CD4-positive, alpha-beta T cell (primary cell): Measurements from ENCODE around the gene HDAC9. TPM values are rescaled to one million over a fixed set of nuclear protein-coding genes. Genes with fewer than 3 reads are reported as not detected.

ENCODE experiments used
- ATAC-seq: fragments of 200-7000 bp; cut with Tn5 transposase; one replicate; pipeline ENCODE4 v1.10.0; 2022; ENCODE audit warnings: mild to moderate bottlenecking; ENCODE audit not compliant: poor library complexity
- CTCF ChIA-PET: fragments of 350-600 bp; sonication (Branson Sonifier 250); formaldehyde crosslinking; loops from one replicate; lab custom pipeline; 2021; ENCODE audit warnings: antibody characterized with exemption, inconsistent platforms; lab: Charles Lee
- POLR2A ChIA-PET: fragments of 350-600 bp; sonication (Branson Sonifier 250); formaldehyde crosslinking; loops from one replicate; lab custom pipeline; 2021; ENCODE audit warnings: antibody characterized with exemption, inconsistent platforms; lab: Charles Lee
- DNase-seq, 14 experiments: peaks; one replicate each; pipeline ENCODE4 v3.0.0-alpha.2; 2013 to 2020; ENCODE audit warnings: mixed read lengths in 2 of 14
- H3K27ac ChIP-seq, 2 donors: one replicate each; pipeline versions ENCODE4 v1.5.1 to v1.7.0; 2013; ENCODE audit warnings: low read length in 2 of 2, low read depth in 1 of 2, mild to moderate bottlenecking in 1 of 2
- H3K27me3 ChIP-seq, 2 experiments: 1 replicate in 1 of 2; 2 replicates in 1 of 2; pipeline versions ENCODE4 v1.6.1 to v1.7.0; 2013; ENCODE audit warnings: low read length in 2 of 2, control low read depth in 1 of 2, mild to moderate bottlenecking in 1 of 2, moderate library complexity in 1 of 2; ENCODE audit not compliant: insufficient read depth in 2 of 2, control insufficient read depth in 1 of 2
- H3K36me3 ChIP-seq: one replicate; pipeline ENCODE4 v1.6.1; 2013; ENCODE audit warnings: low read length, control low read depth; ENCODE audit not compliant: insufficient read depth
- H3K4me1 ChIP-seq: one replicate; pipeline ENCODE4 v1.6.1; 2013; ENCODE audit warnings: low read length, control low read depth; ENCODE audit not compliant: insufficient read depth
- H3K4me3 ChIP-seq: one replicate; pipeline ENCODE4 v1.5.1; 2013; ENCODE audit warnings: mild to moderate bottlenecking, low read length, moderate library complexity
- H3K9me3 ChIP-seq, 2 experiments: 1 replicate in 1 of 2; 2 replicates in 1 of 2; pipeline versions ENCODE4 v1.6.1 to v1.7.0; 2013; ENCODE audit warnings: low read length in 2 of 2, mild to moderate bottlenecking in 2 of 2, control low read depth in 1 of 2, moderate library complexity in 1 of 2; ENCODE audit not compliant: control insufficient read depth in 1 of 2, insufficient read depth in 1 of 2
- H3K27ac Mint-ChIP-seq: one replicate; pipeline ENCODE4 v1.8.0; 2020; ENCODE audit warnings: mixed read lengths
- H3K27me3 Mint-ChIP-seq: one replicate; pipeline ENCODE4 v1.8.0; 2021; ENCODE audit warnings: mixed read lengths
- H3K36me3 Mint-ChIP-seq: one replicate; pipeline ENCODE4 v1.8.0; 2021; ENCODE audit warnings: low read depth, mixed read lengths
- H3K4me1 Mint-ChIP-seq: one replicate; pipeline ENCODE4 v1.8.0; 2021; ENCODE audit warnings: low read depth, mixed read lengths
- H3K4me3 Mint-ChIP-seq: one replicate; pipeline ENCODE4 v1.8.0; 2020; ENCODE audit warnings: mild to moderate bottlenecking, mixed read lengths
- H3K9me3 Mint-ChIP-seq: one replicate; pipeline ENCODE4 v1.8.0; 2020; ENCODE audit warnings: mixed read lengths
- CTCF ChIP-seq: fragments of 200-600 bp; IDR thresholded peaks from one replicate; pipeline ENCODE4 v1.8.0; 2022; ENCODE audit warnings: antibody characterized with exemption, mild to moderate bottlenecking
- intact Hi-C, 2 experiments: fragments of 100-400 bp; cut with DNase I in 1 of 2; cut with micrococcal nuclease in 1 of 2; formaldehyde crosslinking; loops; one replicate each; pipeline versions ENCODE4 v1.15.1 to v1.9.0; 2023 to 2025; cut with DNase I, micrococcal nuclease
- total RNA-seq, 174 experiments: library from RNA in 2 of 174; stranded (reverse) in 2 of 174; gene quantifications; one replicate each; pipeline ENCODE4 v1.2.3 and lab custom pipeline; 2021 to 2026

Gene HDAC9
- total RNA-seq, 2 experiments from 2014 or later, result 0.73 to 1.2 TPM

GRCh38 chr7:18828260-18828993 is 332.9 kb downstream of the HDAC9 start:
- Histone ChIP-seq H3K4me1 (no peaks in the 10 kb centered on the region), H3K36me3 (no peaks in the 10 kb centered on the region), H3K27ac (no peak overlapping the region), H3K27me3 (no peaks in the 10 kb centered on the region), H3K9me3 (no peaks in the 10 kb centered on the region), H3K4me3 (no peak overlapping the region)
- no peaks in the 10 kb centered on the region for H3K27me3 Mint-ChIP-seq
- POLR2A ChIA-PET, result no interaction called here
- CTCF ChIA-PET, result no interaction called here
- ATAC-seq (no peak), DNase-seq (no peak)
- H3K36me3 Mint-ChIP-seq, result no peaks in the 10 kb centered on the region
- intact Hi-C loops, result no loop called here
- H3K27ac Mint-ChIP-seq, result no peak overlapping the region
- H3K4me3 Mint-ChIP-seq, result no peak overlapping the region
- TF ChIP-seq CTCF, result no peak
- H3K9me3 Mint-ChIP-seq, result no peaks in the 10 kb centered on the region
- no peaks in the 10 kb centered on the region for H3K4me1 Mint-ChIP-seq

GRCh38 chr7:18828994-18829857 is 333.7 kb downstream of the HDAC9 start:
- H3K9me3 Mint-ChIP-seq, result no peaks in the 10 kb centered on the region
- intact Hi-C loops, result no loop called here
- DNase-seq, result no peak
- no peaks in the 10 kb centered on the region for H3K36me3 ChIP-seq
- ATAC-seq, result no peak
- no peak overlapping the region for H3K4me3 Mint-ChIP-seq
- no peak overlapping the region for H3K27ac Mint-ChIP-seq
- ChIA-PET CTCF (no interaction called here), POLR2A (no interaction called here)
- no peaks in the 10 kb centered on the region for H3K9me3 ChIP-seq
- H3K36me3 Mint-ChIP-seq, result no peaks in the 10 kb centered on the region
- no peaks in the 10 kb centered on the region for H3K27me3 ChIP-seq
- no peaks in the 10 kb centered on the region for H3K27me3 Mint-ChIP-seq
- no peak for TF ChIP-seq CTCF
- H3K27ac ChIP-seq, result no peak overlapping the region
- H3K4me3 ChIP-seq, result no peak overlapping the region
- no peaks in the 10 kb centered on the region for H3K4me1 ChIP-seq
- no peaks in the 10 kb centered on the region for H3K4me1 Mint-ChIP-seq

- no peaks in the 10 kb centered on the region for H3K9me3 Mint-ChIP-seq
- H3K4me3 Mint-ChIP-seq, result no peak overlapping the region
- no peaks in the 10 kb centered on the region for H3K27me3 Mint-ChIP-seq
- POLR2A ChIA-PET, result no interaction called here
- H3K36me3 ChIP-seq, result no peaks in the 10 kb centered on the region
- intact Hi-C loops, result no loop called here
- no peak for DNase-seq
- ATAC-seq, result no peak
- H3K9me3 ChIP-seq, result no peaks in the 10 kb centered on the region
- H3K27ac ChIP-seq, result no peak overlapping the region
- no peak overlapping the region for H3K27ac Mint-ChIP-seq
- no peaks in the 10 kb centered on the region for H3K4me1 ChIP-seq
- no peaks in the 10 kb centered on the region for H3K36me3 Mint-ChIP-seq
- CTCF ChIA-PET, result no interaction called here
- H3K27me3 ChIP-seq, result no peaks in the 10 kb centered on the region
- H3K4me1 Mint-ChIP-seq, result no peaks in the 10 kb centered on the region
- H3K4me3 ChIP-seq, result no peak overlapping the region
- TF ChIP-seq CTCF, result no peak
Measured at GRCh38 chr7:18829858-18830285, 334.3 kb downstream of the HDAC9 start.
